ENCODE measurements around the gene PSD4.

Gene PSD4

GRCh38 chr2:113173542-113174375 lies at the start of gene PSD4:
Gene PSD4, plus strand, starts transcription at chr2:113173971. Its CDS starts 8,486 bp downstream, at chr2:113182457.
- DNase-seq (ENCODE audit: low spot score) = no peak

- DNase-seq (ENCODE audit: low spot score) = no peak
Measured at GRCh38 chr2:113124181-113124961, 49.4 kb upstream of the PSD4 start.

GRCh38 chr2:113124984-113125855 lies 48.6 kb upstream of the PSD4 start:
- no peak for DNase-seq (ENCODE audit: low spot score)

- no peak for DNase-seq (ENCODE audit: low spot score)
Measured at GRCh38 chr2:113126845-113127645, 46.7 kb upstream of the PSD4 start, which contains the start of gene IL1RN. Gene IL1RN, plus strand, starts transcription at chr2:113127598. Its CDS starts 27 bp downstream, at chr2:113127625.

GRCh38 chr2:113127646-113128570 lies 45.9 kb upstream of the PSD4 start:
- no peak for DNase-seq (ENCODE audit: low spot score)

GRCh38 chr2:113129519-113130078 lies 44.2 kb upstream of the PSD4 start:
- no peak for DNase-seq (ENCODE audit: low spot score)

- no peak for DNase-seq (ENCODE audit: low spot score)
Measured at GRCh38 chr2:113131352-113132185, 42.2 kb upstream of the PSD4 start.

GRCh38 chr2:113132414-113133021 lies 41.3 kb upstream of the PSD4 start:
- DNase-seq (ENCODE audit: low spot score) = no peak

- no peak for DNase-seq (ENCODE audit: low spot score)
Measured at GRCh38 chr2:113133704-113134598, 39.8 kb upstream of the PSD4 start.

GRCh38 chr2:113134717-113135116 lies 39.1 kb upstream of the PSD4 start:
- no peak for DNase-seq (ENCODE audit: low spot score)

GRCh38 chr2:113135317-113135716 lies 38.5 kb upstream of the PSD4 start:
- no peak for DNase-seq (ENCODE audit: low spot score)

- peak; percentile 65 for DNase-seq (ENCODE audit: low spot score)
Measured at GRCh38 chr2:113136828-113137775, 36.7 kb upstream of the PSD4 start.

GRCh38 chr2:113137827-113138226 lies 35.9 kb upstream of the PSD4 start:
- DNase-seq (ENCODE audit: low spot score) = no peak

- DNase-seq (ENCODE audit: low spot score) = peak; percentile 70
Measured at GRCh38 chr2:113138428-113139322, 35.1 kb upstream of the PSD4 start.

- no peak for DNase-seq (ENCODE audit: low spot score)
Measured at GRCh38 chr2:113141451-113141850, 32.3 kb upstream of the PSD4 start.
